Measurements from ENCODE around the gene PLCD1. TPM values are rescaled to one million over a fixed set of nuclear protein-coding genes. Genes with fewer than 3 reads are reported as not detected.

Gene PLCD1
- total RNA-seq, 1 experiment from 2014 or later = 27.1 TPM

DNA sequence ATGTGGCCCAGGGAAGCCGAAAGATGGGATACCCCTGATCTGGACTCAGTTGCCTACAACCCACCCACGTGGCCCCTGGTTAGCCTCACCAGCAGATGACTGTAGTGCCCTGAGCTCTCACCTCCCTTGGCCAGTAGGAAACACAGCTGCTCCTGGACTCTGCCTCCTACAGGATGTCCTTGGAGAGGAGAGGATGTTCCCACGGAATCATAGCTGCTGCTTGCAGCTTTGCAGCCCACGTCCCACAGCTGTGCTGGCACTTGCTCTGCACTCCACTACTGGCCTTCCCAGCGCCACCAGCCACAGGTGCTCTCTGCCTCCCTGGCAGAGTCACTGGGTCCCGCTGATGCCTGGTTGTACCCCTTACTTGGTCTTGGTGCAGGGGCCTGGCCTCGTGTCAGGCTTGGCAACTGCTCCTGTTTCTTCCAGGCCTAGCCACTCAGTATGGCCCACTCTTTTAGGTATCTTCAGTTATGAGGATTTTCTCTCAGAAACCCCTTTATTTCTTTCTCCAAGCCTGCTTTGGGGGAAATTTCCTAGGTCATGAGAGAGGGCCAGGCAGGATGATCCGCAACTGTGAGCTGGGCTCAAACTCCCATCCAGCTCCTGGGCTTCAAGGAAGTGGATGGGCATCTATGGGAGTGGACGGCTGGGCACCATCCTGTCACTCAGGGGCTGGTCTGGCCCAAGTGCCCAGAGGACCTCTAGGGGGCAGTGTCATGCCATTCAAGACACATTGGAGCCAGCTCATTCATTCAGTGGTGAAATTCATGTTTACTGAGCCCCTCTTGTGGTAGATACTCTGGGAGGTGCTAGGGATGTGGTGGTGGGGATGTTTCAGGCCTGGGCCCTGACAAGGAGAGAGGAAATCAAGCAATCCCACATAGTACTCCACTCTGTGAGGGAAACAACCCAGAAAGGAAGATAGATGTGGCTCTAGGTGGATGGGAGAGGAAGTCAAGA is 55.0 kb downstream of the PLCD1 start:
- no CpG with 5 or more reads among the region's 9 CpGs for WGBS (ENCODE audit: extremely low coverage, insufficient read length, low lambda C conversion rate)
- DNase-seq = peak; percentile 83

More for the DNA sequence above, 55.0 kb downstream of the PLCD1 start:
- H2BK20ac ChIP-seq (ENCODE audit: low read depth, low read length, poor library complexity, severe bottlenecking) = no peak overlapping the region
- H4K5ac ChIP-seq (ENCODE audit: insufficient read length, low read depth, low read length) = no peak overlapping the region
- Mint-ChIP-seq H3K36me3 (ENCODE audit: insufficient read depth in 1 of 3, low read depth in 3 of 3) (peaks cover 3 to 10% (median 9%) of the 10 kb centered on the region in 3 experiments), H3K27me3 (ENCODE audit: low read depth) (no peaks in the 10 kb centered on the region; the same call in 1 of the 2 replicates), H3K27ac (peak overlapping the region in 1 of 3 experiments; percentile 78; a peak in 2 of 7 replicates), H3K4me3 (no peak overlapping the region; a peak in 1 of 5 replicates), H3K9me3 (no peaks in the 10 kb centered on the region), H3K4me1 (peaks cover 11 to 17% of the 10 kb centered on the region in 2 experiments)
- H2BK120ac ChIP-seq (ENCODE audit: low read depth, low read length, poor library complexity, severe bottlenecking) = no peak overlapping the region
- no peak overlapping the region for H4K91ac ChIP-seq (ENCODE audit: insufficient read length, low read depth, low read length)
- no peaks in the 10 kb centered on the region for H3K23me2 ChIP-seq (ENCODE audit: insufficient read length, low read depth, low read length, poor library complexity, severe bottlenecking)
- no peak overlapping the region for H4K8ac ChIP-seq (replicated peaks; ENCODE audit: insufficient read length, low read depth, low read length)
- H3K18ac ChIP-seq (ENCODE audit: insufficient read length, low read depth, low read length) = no peak overlapping the region
- H3K79me2 ChIP-seq (ENCODE audit: insufficient read depth, low read length) = no peaks in the 10 kb centered on the region
- H2AK5ac ChIP-seq (ENCODE audit: insufficient read length, low read length) = no peak overlapping the region
- H3K27ac ChIP-seq (ENCODE audit: insufficient read length, low read depth, low read length) = no peak overlapping the region
- no peak overlapping the region for H2BK5ac ChIP-seq (ENCODE audit: insufficient read length, low read length)
- TF ChIP-seq, protein P1, sequence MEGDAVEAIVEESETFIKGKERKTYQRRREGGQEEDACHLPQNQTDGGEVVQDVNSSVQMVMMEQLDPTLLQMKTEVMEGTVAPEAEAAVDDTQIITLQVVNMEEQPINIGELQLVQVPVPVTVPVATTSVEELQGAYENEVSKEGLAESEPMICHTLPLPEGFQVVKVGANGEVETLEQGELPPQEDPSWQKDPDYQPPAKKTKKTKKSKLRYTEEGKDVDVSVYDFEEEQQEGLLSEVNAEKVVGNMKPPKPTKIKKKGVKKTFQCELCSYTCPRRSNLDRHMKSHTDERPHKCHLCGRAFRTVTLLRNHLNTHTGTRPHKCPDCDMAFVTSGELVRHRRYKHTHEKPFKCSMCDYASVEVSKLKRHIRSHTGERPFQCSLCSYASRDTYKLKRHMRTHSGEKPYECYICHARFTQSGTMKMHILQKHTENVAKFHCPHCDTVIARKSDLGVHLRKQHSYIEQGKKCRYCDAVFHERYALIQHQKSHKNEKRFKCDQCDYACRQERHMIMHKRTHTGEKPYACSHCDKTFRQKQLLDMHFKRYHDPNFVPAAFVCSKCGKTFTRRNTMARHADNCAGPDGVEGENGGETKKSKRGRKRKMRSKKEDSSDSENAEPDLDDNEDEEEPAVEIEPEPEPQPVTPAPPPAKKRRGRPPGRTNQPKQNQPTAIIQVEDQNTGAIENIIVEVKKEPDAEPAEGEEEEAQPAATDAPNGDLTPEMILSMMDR (conservative IDR thresholded peaks at IDR 0.05) = peak; percentile 91
- no peaks in the 10 kb centered on the region for H3K4me1 ChIP-seq (ENCODE audit: insufficient read depth, low read length)
- no peaks in the 10 kb centered on the region for H3K9me3 ChIP-seq (ENCODE audit: control insufficient read depth, low read depth, low read length)
- no peak overlapping the region for H2BK15ac ChIP-seq (ENCODE audit: low read depth, low read length)
- H3K4ac ChIP-seq (ENCODE audit: low read depth, low read length) = no peak overlapping the region
- no peak overlapping the region for H3K4me2 ChIP-seq (ENCODE audit: insufficient read depth, insufficient read length, low read length)
- no peak overlapping the region for H2BK12ac ChIP-seq (ENCODE audit: insufficient read length, low read depth, low read length)
- H3K27me3 ChIP-seq (ENCODE audit: insufficient read depth, low read length) = no peaks in the 10 kb centered on the region
- H2AFZ ChIP-seq (ENCODE audit: low read length) = no peak overlapping the region
- H3T11ph ChIP-seq (ENCODE audit: low read length) = no peak overlapping the region
- no peak overlapping the region for H3K14ac ChIP-seq (ENCODE audit: insufficient read depth, low read length)
- no peak overlapping the region for H3K23ac ChIP-seq (ENCODE audit: insufficient read length, low read depth, low read length)
- no peaks in the 10 kb centered on the region for H3K79me1 ChIP-seq (ENCODE audit: insufficient read depth, low read depth, low read length, poor library complexity, severe bottlenecking)
- H4K20me1 ChIP-seq (ENCODE audit: control insufficient read depth, insufficient read depth, insufficient read length) = no peaks in the 10 kb centered on the region
- H3K56ac ChIP-seq (ENCODE audit: insufficient read length, low read depth, low read length) = no peak overlapping the region
- no peak overlapping the region for H3K9ac ChIP-seq (ENCODE audit: extremely low read depth, insufficient read length, low read length)

Data from H9 (cell line).